ENCODE results near the gene TAC4. TPM values are rescaled to one million over a fixed set of nuclear protein-coding genes. Genes with fewer than 3 reads are reported as not detected.
A peak's percentile ranks its signal among the peaks of the same experiment; 100 is the strongest.

The TAC4 gene
- total and polyA plus RNA-seq, 2 experiments from 2014 or later: 0.78 TPM; not detected in 1

DNA sequence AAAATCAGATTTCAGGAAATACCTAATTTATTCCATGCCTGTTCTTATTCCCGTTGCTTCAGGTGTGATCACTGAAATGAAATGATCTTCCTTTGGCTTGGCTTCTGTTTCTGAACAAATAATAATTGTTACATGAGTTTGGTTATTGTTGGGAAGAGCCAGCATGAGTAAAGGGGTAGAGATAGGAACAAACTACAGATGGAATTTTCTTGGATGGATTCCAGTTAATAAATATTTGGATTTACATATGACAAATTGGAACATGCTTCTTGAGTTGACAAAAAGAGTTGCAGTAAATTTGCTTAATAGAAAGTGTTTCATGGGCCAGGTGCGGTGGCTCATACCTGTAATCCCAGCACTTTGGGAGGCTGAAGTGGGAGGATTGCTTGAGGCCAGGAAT is 28.2 kb downstream of the TAC4 start:
- no peak overlapping the region for H3K4me3 ChIP-seq
- no peaks in the 10 kb centered on the region for H3K9me3 ChIP-seq (ENCODE audit: low read depth)
- H3K27me3 ChIP-seq: no peaks in the 10 kb centered on the region
- TF ChIP-seq, protein P1, sequence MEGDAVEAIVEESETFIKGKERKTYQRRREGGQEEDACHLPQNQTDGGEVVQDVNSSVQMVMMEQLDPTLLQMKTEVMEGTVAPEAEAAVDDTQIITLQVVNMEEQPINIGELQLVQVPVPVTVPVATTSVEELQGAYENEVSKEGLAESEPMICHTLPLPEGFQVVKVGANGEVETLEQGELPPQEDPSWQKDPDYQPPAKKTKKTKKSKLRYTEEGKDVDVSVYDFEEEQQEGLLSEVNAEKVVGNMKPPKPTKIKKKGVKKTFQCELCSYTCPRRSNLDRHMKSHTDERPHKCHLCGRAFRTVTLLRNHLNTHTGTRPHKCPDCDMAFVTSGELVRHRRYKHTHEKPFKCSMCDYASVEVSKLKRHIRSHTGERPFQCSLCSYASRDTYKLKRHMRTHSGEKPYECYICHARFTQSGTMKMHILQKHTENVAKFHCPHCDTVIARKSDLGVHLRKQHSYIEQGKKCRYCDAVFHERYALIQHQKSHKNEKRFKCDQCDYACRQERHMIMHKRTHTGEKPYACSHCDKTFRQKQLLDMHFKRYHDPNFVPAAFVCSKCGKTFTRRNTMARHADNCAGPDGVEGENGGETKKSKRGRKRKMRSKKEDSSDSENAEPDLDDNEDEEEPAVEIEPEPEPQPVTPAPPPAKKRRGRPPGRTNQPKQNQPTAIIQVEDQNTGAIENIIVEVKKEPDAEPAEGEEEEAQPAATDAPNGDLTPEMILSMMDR (IDR thresholded peaks at IDR 0.05; ENCODE audit: low read depth, low read length): no peak
- no peak for DNase-seq (ENCODE audit: low read depth in 1 of 2, low spot score in 1 of 2)
- H3K36me3 ChIP-seq: peaks cover 70% of the 10 kb centered on the region
- no peak overlapping the region for H3K27ac ChIP-seq
- peaks cover 20% of the 10 kb centered on the region for H3K4me1 ChIP-seq (ENCODE audit: low read depth)

DNA sequence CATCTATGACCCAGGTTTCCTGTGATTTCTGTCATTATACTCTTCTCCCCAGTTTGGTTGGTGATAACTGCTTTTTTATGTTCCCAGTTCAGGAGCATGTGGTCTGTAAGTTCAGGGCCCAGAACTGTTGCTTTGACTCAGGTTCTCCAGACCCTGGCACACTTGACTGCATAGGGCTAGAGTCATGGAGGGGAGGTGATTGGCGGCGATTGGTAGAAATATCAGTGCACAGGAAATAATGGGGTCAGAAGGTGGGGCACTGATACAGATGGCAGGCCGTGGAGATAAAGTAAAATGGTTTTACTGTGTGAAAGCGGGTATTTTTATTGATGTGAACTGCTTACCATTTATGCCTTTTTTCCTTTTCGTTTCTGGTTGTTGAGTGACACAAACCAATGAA is 28.7 kb downstream of the TAC4 start:
- Histone ChIP-seq H3K9me3 (ENCODE audit: low read depth) (no peaks in the 10 kb centered on the region), H3K27me3 (no peaks in the 10 kb centered on the region), H3K4me3 (no peak overlapping the region), H3K4me1 (ENCODE audit: low read depth) (peaks cover 23% of the 10 kb centered on the region), H3K36me3 (peaks cover 65% of the 10 kb centered on the region), H3K27ac (no peak overlapping the region)
- no peak for DNase-seq (ENCODE audit: low read depth in 1 of 2, low spot score in 1 of 2)
- TF ChIP-seq, protein P1 (IDR thresholded peaks at IDR 0.05; ENCODE audit: low read depth, low read length): no peak

DNA sequence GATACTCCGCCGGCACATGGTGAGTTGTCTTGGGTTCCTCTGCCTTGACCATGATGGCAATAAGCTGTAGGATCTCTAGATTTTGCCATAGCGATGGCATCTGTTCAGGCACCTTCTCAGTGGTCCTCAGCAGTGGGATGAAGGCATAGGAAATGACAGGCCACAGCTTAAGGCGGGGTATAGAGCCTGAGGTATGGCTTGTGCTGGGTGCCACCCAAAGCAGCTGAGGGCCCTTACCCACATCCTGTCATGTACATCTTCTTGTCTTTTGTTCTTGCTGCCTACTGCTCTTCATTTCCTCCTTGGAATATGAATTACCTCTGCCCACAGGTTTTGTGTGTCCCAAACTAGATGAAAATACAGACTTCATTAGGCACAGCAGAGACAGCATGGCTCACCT is 29.9 kb downstream of the TAC4 start:
- TF ChIP-seq, protein P1 (IDR thresholded peaks at IDR 0.05; ENCODE audit: low read depth, low read length): no peak
- no peaks in the 10 kb centered on the region for H3K27me3 ChIP-seq
- no peaks in the 10 kb centered on the region for H3K9me3 ChIP-seq (ENCODE audit: low read depth)
- peaks cover 54% of the 10 kb centered on the region for H3K36me3 ChIP-seq
- H3K4me1 ChIP-seq (ENCODE audit: low read depth): peaks cover 23% of the 10 kb centered on the region
- DNase-seq (ENCODE audit: low read depth in 1 of 2, low spot score in 1 of 2): no peak
- no peak overlapping the region for H3K4me3 ChIP-seq
- no peak overlapping the region for H3K27ac ChIP-seq

DNA sequence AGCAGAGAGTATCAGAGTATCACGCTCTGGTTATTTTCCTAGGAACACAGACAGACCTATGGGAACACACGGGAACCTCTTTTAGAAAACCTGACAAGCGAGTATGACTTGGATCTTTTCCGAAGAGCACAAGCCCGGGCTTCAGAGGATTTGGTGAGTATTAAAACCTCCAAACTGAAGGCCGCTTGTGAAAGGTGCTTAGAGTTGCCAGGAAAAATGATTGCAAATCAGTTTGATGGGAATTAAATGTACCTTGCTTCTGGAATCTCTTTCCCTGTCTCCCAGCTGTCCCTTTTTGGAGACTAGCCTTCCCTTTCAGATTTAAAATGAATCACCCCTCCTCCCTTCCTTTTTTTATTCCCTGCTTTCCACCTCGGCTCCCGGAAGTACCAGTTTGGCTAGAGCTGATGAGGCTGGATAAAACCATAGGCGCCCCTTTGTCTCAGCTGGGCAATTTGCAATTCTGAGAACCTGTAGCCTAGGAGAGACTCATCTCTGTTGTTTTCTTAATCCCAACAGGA is 32.0 kb downstream of the TAC4 start:
- peaks cover 49% of the 10 kb centered on the region for H3K36me3 ChIP-seq
- no peak for DNase-seq (ENCODE audit: low read depth in 1 of 2, low spot score in 1 of 2)
- TF ChIP-seq, protein P1 (IDR thresholded peaks at IDR 0.05; ENCODE audit: low read depth, low read length): no peak
- no peaks in the 10 kb centered on the region for H3K9me3 ChIP-seq (ENCODE audit: low read depth)
- no peaks in the 10 kb centered on the region for H3K27me3 ChIP-seq
- peaks cover 23% of the 10 kb centered on the region for H3K4me1 ChIP-seq (ENCODE audit: low read depth)
- peak overlapping the region; percentile 69 for H3K27ac ChIP-seq
- no peak overlapping the region for H3K4me3 ChIP-seq

DNA sequence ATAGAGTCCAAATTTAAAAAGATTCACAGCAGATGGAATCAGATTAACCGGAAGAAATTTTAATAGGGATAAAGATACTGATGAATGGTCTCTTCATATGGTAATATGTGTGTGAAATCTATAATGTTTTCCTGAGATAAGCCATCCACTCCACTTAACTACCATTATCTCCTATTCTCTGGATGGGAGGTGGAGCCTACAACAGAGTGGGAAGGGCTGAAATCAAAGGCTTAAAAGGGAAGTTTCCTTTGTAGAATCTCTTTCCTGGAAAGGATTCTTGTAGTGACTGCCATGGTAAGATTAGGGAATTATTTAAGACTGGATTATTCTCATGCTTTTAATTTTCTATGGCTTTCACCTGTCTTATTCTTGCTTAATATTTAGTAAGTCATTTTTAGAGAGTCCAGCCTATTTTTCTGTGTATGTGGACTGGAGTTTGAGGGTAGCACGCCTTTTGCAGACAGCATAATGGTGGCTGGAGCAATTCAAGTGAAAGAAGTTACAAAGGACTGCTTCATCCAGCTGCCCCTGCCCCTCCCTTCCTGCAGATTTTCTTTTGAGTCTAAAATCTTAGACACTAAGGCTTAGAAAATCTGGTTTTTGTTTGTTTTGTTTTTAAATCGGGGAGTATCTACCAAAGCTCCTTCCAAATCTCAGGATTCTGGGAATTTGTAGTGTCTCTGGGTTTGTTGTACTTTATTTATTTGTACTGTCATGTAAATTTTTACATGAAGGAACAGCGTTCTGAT is 32.9 kb downstream of the TAC4 start:
- TF ChIP-seq, protein P1 (IDR thresholded peaks at IDR 0.05; ENCODE audit: low read depth, low read length): no peak
- Histone ChIP-seq H3K9me3 (ENCODE audit: low read depth) (no peaks in the 10 kb centered on the region), H3K36me3 (peaks cover 55% of the 10 kb centered on the region), H3K4me1 (ENCODE audit: low read depth) (peaks cover 23% of the 10 kb centered on the region), H3K27ac (peak overlapping the region; percentile 69), H3K27me3 (no peaks in the 10 kb centered on the region), H3K4me3 (no peak overlapping the region)
- no peak for DNase-seq (ENCODE audit: low read depth in 1 of 2, low spot score in 1 of 2)

Data from cardiac muscle cell (in vitro differentiated cells and primary cell).